SW480 (cell line): ENCODE data around the gene CDYL.
"Not testable (repeated sequence)": the region's sequence is repeated elsewhere in the genome, so short reads cannot be mapped to it uniquely, and the experiment has no call there.

ENCODE experiments used
- DNase-seq: peaks from one replicate; pipeline ENCODE4 v3.0.0-alpha.2; 2016; ENCODE audit warnings: low spot score

CDYL gene

DNA sequence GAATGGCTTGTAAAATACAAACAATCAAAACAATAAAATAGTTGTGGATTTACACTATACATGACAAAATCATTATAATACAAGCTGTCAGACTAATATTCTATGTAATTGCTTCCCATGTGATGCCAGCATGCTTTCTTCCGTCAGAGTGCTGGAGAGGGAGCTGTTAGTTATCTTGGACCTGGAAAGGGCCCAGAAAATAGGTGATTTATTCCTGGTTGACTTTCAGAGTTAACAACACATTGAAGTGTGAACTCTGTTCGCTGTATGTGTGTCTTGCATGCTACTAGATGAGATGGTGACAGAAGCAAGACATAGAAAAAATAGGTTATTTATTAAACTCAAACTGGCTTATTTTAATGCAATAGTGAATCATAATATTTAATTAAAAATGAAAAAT lies 70.2 kb downstream of the CDYL start:
- DNase-seq = no peak

DNA sequence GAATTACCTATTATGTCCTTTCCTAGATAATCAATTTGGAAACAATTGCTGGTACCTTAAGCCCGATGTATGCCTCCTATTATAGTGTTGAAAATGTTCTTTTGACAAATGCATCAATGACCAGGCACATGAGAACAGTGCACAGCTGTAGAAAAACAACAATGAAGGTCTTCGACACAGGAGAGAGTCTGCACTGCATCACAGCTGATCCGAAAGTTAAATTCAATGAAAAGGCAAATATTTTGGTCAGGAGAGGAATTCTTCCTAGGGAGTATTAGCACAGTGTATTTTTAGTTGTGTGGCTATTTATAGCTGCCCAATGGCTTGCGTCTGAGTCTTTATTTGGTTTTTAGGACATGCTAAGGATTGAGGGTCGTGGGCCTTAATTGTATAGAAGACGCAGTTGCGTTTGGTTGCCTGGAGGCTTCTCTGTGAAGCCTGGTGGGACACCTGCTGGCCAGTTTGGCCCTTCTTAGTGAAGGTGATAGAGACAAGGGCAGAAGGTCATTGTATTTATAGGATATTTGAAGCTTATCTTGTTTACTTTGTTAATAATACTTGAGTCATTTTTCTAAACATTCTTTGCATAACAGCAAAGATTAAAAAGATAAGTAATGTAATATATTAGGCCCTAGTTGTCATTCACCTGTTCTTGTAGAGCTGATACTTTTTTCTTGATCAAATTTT lies 72.3 kb downstream of the CDYL start:
- DNase-seq = no peak

DNA sequence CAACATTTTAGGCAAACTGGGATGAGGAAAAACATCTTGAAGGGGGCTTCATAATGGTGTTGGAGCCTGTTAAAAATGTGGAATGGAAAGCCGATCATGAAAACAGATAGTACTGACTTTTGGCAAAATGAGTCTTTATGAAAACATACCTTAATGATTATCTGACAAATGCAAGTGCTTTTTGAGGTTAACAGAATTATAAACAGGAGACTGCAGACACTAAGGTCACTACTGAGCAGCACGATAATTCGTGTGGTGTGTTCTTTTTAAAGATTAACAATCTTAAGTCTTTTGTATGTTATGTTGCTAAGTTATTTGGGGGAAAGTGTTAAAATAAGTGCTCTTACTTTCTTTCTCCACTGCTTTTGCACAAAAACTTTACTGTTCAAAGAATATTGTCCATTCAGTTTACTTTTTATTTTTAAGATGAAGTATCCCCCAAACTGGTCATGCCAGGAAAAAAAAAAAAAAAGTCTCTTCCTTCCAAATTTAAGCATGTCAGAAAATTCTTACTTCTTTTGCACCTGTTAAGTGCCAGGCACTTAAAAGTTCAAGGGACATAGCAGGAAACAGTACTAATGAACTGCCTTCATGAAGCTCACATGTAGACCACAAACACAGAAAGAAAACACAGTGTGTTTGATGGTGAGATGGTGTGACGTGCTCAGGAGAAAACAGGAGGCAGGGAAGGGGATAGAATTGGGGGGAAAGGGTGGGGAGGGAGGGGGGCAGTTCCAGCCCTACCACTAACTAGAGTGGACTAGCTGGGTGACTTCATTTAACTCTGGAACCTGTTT lies 73.2 kb downstream of the CDYL start:
- no peak for DNase-seq

DNA sequence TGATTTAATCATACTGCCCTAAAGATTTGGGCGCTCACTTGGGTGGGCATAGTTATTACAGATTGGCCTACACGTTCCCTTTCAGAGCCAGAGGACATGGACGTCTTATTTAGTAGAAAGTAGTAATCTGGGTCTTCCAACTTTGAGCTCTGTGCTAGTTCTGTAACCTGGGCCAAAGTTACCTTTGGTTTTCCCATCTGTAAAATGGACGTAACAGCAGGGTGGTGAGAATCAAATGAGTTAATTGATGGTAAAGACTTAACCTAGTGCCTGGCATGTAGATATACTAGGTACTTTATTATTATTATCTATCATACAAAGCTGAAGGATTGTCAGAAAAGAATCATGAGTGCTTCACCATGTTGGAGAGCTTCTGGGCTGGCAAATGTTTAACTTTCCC lies 74.8 kb downstream of the CDYL start:
- DNase-seq = no peak

DNA sequence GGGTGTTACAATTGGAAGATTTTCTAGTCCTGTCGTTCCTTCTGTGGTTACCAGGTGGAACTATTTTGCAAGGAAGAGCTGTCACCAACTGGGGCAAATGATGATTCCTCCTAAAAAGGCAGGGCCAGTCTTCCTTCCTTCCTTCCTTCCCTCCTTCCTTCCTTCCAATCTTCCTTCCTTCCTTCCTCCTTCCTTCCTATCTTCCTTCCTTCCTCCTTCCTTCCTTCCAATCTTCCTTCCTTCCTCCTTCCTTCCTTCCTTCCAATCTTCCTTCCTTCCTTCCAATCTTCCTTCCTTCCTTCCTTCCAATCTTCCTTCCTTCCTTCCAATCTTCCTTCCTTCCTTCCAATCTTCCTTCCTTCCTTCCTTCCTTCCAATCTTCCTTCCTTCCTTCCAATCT lies 76.0 kb downstream of the CDYL start:
- DNase-seq = not testable (repeated sequence)

DNA sequence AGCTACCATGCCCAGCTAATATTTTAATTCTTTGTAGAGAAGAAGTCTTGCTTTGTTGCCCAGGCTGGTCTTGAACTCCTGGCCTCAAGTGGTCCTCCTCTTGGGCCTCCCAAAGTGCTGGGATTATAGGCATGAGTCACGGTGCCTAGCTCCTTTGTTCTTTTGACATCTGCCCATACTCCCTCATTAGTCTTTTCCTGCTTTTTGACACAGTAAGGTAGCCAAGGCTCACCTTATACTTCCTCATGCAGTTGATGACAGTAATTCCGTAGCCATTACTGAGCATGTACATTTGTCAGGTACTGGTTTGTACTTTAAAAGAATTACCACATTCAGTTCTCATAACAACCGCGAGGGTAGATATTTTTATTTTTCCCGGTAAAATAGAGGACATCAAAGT lies 76.7 kb downstream of the CDYL start:
- no peak for DNase-seq

DNA sequence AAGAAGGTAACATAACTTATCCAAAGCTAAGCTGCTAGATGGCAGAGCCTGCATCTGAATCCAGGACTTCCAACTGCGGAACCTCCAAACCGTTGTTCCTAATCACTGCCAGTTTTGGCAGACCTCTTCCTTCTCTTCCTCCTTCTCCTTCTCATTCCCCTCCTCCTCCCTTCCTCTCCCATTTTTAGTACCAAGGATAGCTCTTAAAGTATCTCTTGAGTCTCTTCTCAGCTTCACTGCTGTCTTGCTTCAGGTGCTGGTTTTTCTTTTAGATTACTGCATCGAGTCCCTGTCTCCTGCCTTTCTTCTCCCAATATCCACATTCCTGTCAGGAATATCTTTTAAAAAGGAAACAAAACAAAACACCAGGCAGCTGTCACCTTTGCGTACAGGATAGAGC lies 77.1 kb downstream of the CDYL start:
- no peak for DNase-seq

DNA sequence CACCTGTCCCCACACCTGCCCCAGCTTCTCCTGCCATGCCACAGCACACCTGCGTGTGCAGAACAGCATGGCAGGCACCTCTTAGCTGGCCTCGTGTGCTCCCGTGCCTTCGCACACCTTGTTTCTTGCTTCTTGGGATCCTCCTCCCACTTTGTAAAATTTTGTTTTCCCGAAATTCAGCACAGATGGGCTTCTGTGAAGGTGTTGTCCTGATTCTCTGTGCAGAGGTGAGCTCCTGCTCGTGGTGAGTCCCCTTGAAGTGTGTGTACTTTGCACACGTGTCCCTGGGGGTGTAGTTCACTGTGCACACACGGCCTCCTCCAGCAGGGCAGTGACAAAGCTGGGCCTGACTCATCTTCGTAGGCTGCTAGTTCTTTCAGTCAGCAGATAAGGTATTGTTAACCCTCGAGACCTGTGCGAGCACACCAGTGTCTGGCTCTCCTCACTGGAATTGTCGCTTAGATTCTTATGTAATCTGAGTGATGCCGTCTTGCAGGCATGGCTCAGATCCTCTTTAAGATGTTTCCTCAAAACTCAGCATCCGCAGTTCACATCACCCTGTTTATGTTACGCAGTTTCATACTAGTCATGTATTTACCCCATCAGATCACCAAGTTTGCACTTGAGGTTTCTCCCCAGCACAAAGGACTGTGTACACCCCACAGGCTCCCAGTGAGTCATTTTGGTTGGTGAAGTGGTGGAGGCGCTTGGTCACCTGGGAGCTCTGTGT lies 77.7 kb downstream of the CDYL start:
- no peak for DNase-seq

DNA sequence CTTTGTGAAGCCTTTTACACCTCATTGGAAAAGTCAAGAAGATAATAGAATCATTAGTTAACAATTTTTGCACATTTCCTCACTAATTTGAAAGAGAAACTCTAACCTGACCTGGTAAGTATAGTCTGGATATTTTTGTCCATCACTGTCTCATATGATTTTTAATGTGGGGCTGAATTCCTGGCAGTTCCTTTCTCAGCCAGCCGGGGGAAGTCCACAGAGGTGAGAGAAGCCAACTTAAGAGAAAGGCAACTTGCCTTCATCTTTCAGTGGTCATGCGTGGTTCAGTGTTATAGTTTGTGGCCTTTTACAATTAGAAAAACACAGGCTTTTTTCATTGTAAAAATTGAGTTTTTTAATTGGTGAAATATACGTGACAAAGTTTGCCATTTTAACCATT lies 80.6 kb downstream of the CDYL start:
- DNase-seq = no peak

DNA sequence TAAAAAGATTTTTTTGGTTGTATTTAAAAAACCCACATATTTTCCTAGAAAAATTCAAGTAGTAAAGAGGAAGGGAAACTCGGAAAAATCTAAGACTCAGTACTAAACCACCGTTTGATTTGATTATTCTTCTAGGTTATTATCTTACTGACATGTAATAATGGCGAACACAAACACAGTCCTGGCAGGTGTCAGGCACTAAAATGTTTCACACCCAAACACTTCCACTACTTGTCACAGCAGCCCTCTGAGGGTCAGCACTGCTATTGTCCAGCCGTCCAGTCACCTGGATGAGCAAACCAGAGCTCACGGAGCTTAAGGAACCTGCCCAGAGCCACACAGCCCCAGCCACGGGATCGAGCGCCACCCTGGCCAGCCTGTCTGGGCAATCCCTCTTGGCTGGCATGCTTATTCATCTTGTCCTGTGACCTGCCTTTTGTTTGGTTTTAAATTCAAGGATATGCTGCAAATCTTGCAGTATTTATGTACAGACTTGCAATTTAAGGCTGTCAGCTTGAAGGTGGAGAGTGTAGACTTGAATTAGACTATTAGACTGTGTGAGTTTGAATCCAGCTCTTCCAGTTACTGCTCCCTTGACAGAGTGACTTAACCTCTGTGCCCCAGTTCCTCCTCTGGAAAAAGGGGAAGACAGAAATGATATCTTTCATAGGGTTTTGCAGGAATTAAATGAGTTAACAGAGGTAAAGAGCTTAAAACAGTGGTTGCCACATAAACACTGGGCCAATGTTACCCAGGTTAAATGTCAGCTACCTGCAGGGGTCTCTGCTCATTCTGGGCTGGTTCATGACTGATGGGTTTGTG lies 82.2 kb downstream of the CDYL start:
- DNase-seq = no peak

DNA sequence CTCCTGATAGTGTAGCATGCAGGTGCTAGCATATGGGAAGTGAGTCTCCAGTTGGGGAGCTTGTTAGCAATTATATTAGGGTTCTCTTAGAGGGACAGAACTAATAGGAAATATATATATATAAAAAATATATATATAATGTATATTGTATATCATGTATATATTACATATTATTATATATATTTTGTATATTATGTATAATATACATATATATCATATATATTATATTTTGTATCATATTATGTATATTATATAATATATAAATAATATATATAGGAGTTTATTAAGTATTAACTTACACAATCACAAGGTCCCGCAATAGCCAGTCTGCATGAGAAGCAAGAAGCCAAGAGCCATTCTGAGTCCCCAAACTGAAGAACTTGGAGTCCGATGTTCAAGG lies 84.2 kb downstream of the CDYL start:
- DNase-seq = no peak

DNA sequence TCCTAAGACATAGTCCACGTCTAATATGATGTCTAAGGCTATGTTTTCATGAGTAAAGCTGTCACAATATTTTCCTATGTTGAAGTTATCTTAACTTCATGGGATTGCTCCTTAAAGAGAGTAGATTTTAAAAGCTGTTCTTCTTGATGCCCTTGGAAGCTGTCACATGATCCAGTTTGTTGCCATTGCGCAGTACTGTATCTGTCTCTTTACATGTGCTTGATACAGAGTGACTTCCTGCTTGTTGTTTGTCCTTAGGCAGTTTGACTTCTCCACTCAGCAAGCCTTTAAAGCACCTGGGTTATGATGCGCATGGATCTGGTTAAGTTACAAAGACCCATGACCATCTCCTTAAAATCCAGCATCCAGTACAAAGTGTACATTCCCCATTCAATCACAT lies 85.4 kb downstream of the CDYL start:
- DNase-seq = no peak

DNA sequence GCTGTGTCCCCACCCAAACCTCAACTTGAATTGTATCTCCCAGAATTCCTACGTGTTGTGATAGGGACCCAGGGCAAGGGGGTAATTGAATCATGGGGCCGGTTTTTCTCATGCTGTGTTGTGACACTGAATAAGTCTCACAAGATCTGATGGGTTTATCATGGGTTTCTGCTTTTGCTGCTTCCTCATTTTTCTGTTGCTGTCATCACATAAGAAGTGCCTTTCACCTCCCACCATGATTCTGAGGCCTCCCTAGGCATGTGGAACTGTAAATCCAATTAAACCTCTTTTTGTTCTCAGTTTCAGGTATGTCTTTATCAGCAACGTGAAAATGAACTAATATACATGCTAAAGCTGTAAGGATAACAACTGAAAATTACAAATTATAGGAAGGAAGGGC lies 88.3 kb downstream of the CDYL start:
- no peak for DNase-seq

DNA sequence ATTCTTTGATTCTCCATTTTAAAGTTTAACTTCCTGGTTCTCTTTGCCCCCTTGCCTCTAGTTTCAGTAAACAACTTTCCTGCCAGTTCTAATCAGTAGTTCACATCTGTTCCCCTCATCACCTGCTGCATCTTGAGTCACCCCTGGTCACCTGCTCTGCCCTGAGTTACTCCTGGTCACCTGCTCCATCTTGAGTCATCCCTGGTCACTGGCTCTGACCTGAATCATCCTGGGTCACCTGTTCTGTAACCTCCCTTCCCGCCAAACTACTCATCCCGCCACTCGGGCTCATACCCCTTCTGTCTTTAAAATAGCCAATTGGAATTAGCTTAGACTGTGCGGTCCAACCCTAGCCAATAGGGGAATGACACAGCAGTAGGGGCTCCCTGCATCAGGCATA lies 88.8 kb downstream of the CDYL start:
- DNase-seq = not testable (repeated sequence)

DNA sequence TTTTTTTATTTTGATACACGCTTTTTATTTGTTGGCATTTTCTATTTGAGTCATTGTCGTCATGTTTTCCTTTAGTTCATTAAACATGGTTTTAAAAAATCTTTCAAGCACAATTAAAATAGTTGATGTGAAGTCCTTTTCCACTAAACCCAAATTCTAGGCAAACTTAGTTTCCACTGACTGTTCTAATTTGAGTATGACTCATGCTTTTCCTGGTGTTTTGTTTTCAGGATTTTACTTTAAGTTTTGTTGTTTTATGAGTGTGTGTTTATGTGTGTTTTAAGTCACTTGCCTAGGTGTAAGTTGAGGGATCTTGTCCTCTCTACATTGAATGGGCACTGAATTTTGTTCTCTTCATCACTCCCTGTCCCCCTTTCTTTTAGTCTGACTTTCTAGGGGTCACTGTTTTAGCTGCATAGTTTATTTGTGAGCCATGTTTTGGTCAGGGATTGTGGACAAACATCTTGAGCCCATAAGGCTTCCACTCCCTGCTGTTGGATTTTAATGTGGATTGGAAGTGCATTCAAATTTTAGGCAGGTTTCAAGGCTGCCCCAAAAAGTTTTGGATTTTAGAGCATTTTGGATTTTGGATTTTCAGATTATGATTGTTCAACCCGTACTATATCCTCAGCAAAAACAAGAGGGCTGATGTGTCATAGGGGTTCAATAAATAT lies 94.8 kb downstream of the CDYL start:
- no peak for DNase-seq

DNA sequence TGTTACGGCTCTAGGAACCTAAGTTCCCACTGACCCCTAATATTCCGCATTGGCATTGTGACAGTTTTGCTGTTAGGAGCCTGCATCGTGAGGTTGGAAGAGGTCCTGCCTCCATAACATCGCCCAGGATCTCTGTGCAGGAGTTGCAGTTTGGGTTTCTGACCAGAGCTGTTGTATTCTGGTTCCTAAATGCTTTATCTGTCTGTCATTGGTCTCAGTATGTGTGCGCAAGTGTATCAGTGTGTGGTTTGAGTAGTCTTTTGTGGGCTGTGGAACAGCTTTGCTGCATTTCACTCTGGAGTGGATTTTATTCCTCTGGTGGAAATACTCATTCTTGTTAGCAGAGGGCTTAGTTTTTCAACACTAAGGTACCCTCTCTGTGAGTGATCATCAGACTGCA lies 95.6 kb downstream of the CDYL start:
- DNase-seq = no peak

DNA sequence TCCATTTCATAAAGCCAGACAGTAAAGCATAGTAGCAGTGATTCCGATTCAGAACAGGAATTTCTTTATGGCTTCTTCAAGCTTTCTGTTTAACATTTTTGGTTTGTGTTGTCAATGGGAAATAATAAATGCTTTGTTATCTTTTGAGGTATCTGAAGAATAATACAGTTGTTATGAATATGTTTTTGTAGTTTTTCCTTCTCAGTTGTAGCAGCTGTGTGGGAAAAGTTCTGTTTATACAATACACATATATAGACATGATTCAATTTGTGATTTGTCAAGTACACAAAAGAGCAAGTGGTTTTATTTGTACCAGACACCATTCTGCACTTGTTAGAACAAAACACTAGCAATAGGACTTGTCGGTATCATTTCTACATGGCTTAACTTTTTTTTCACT lies 96.6 kb downstream of the CDYL start:
- no peak for DNase-seq

DNA sequence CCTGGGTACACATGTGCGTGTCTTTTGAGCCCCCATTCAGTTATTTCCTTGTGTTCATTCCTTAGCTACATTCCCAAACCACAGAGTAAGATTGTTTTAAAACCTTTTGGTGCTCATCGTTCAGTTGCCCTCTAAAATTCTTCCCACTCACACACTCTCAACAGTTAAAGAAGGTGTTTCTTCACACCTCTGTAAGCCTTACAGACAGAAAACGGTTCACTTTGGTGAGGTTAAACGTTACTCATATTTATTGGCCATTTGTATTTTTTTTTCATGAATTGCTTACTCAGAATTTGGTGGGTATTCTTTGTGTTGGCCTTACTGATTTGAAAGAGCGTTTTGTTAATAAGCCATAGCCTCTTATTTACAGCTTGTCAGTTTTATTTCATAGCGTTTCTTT lies 97.7 kb downstream of the CDYL start:
- DNase-seq = no peak

DNA sequence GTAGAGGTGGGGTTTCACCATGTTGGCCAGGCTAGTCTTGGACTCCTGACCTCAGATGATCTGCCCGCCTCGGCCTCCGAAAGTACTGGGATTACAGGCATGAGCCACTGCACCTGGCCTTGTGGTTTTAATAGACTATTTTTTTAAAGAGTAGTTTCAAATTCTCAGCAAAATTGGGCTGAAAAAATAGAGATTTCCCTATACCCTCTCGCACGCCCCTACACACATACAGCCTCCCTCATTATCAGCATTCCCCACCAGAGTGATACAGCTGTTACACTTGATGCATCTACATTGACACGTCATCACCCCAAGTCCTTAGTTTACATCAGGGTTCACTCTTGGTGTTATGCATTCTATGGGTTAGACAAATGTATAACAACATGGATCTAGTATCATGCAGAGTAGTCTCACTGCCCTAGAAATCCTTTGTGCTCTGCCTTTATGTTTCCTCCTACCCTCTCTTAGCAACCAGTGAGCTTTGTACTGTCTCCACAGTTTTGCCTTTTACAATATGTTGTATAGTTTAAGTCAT lies 103.6 kb downstream of the CDYL start:
- DNase-seq = no peak

DNA sequence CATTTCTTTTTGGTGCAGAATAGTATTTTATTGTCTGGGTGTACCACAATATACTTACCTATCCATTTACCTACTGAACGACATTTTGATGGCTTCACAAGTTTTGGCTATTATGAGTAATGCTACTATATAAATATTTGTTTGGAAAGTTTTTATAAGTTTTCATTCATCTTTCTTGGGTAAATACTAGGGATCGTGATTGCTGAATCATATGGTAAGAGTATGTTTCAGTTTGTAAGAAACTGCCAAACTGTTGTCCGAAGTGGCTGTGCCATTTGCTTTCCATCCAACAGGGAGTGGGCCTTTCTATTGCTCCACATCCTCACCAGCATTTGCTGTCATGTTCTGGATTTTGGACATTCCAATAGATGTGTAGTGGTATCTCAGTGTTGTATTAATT lies 104.2 kb downstream of the CDYL start:
- no peak for DNase-seq

DNA sequence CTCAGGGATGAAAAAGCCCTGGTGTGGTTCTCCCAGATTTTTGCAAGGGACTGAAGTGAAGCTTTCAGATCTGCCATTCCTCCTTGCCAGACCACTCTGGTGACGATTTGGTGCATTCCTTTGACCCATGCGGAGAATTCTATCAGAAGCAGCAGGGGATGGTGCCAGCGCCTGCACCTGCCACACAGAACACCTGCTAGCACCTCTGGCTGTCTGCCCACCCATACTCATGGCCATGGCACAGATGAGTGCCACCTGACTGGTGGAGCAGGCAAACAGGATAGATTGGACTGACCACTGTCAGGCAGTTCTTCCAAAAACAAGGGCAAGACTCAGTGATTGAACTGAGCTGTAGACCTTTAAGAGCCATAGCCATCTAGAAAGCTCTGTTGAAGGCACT lies 107.1 kb downstream of the CDYL start:
- DNase-seq = no peak
